Lower leg skin (tissue), 3 donors: ENCODE results near the gene PDK4.

Experiments
- POLR2A ChIP-seq, 2 donors: fragments of 450-650 bp; IDR thresholded peaks; one replicate each; pipeline ENCODE4 v1.6.1; 2016 to 2017; ENCODE audit warnings: antibody characterized with exemption in 2 of 2, mild to moderate bottlenecking in 1 of 2, moderate library complexity in 1 of 2
- TF ChIP-seq, protein P1 (sequence below), 3 donors: fragments of 450-650 bp; IDR thresholded peaks; one replicate each; pipeline ENCODE4 v1.5.1; 2016; ENCODE audit warnings: antibody characterized with exemption in 3 of 3, mild to moderate bottlenecking in 3 of 3, moderate library complexity in 2 of 3

DNA sequence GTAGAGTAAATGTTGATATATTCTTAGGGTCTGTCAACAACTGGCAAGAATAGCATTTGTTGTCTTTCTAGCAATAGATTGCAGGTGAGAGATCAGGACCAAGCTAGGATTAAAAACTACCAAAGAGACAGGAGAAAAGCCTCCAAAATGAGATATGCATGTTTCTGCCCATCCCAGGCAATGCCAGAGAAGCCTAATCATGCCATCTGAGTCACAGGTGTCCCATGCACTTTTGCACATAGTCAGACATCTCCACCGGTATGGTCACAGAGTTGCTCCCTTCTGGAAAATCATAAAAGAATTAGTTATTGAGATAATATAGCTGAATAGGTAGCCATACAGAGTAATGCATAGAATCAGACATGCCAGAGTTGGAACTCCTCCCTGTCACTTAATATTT, 50.6 kb downstream of the PDK4 start:
- TF ChIP-seq, protein P1, sequence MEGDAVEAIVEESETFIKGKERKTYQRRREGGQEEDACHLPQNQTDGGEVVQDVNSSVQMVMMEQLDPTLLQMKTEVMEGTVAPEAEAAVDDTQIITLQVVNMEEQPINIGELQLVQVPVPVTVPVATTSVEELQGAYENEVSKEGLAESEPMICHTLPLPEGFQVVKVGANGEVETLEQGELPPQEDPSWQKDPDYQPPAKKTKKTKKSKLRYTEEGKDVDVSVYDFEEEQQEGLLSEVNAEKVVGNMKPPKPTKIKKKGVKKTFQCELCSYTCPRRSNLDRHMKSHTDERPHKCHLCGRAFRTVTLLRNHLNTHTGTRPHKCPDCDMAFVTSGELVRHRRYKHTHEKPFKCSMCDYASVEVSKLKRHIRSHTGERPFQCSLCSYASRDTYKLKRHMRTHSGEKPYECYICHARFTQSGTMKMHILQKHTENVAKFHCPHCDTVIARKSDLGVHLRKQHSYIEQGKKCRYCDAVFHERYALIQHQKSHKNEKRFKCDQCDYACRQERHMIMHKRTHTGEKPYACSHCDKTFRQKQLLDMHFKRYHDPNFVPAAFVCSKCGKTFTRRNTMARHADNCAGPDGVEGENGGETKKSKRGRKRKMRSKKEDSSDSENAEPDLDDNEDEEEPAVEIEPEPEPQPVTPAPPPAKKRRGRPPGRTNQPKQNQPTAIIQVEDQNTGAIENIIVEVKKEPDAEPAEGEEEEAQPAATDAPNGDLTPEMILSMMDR (IDR thresholded peaks at IDR 0.05) = no peak
- no peak for TF ChIP-seq POLR2A (IDR thresholded peaks at IDR 0.05)
